Measurements from ENCODE around the gene SDK1.
"Not testable (repeated sequence)": the region's sequence is repeated elsewhere in the genome, so short reads cannot be mapped to it uniquely, and the experiment has no call there.

The SDK1 gene

GRCh38 chr7:3544202-3544601 is 243.2 kb downstream of the SDK1 start:
- DNase-seq, result no peak

DNA sequence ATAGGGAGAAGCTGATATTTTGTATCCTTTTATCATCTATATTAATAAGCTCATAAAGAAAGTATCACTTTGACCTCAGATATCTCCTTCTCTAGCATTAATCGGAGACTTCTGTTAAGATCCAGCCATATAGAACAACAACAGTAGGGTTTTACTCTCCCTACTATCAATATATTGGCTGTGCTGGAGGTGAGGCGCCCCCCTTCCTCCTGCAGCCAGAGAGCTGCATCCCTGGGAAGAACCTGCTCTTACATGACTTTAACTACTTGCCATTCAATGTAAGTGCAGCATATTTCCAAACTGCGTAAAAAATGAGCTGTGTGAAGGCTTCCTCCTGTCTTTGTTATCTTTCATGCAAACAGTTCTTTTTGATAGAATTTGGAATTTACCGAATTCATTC is 247.8 kb downstream of the SDK1 start:
- DNase-seq, result no peak

DNA sequence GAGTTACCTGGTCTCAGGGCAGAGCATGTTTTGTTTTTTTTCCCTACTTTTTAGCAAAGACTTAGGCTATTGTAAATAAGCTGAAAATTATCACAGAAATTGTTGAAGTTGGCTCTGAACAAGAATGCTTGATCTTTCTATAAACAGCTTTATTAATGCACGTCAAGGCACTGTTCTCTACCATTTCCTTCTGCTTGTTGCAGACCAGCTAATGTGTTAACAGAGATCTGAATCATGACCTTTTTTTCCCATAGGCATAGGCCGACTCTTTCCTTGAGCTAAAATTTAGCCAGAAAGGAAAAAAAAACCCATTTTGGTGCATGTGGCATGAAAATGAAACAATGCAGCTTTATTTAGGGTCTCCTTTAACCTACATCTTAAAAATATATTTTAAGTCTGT is 248.5 kb downstream of the SDK1 start:
- no peak for DNase-seq

GRCh38 chr7:3551536-3551935 is 250.5 kb downstream of the SDK1 start:
- DNase-seq, result no peak

DNA sequence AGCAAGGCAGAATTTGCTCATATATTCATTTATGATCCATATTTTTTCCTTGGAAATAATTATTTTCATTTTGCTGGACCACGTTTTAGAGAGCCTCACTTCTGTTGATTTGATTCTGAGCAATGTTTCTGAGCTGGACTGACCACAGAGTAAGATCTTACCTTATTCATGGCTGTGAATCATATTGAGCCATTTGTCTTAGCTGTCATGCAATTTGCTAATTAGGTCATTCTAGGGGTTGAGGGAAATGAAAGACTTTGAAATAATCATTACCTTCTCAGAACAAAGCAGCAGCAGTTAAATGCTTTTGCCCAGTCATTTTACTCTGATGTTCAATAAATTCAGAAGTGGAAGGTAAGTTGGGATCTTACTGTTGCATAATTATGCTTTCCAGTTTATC is 251.4 kb downstream of the SDK1 start:
- no peak for DNase-seq

DNA sequence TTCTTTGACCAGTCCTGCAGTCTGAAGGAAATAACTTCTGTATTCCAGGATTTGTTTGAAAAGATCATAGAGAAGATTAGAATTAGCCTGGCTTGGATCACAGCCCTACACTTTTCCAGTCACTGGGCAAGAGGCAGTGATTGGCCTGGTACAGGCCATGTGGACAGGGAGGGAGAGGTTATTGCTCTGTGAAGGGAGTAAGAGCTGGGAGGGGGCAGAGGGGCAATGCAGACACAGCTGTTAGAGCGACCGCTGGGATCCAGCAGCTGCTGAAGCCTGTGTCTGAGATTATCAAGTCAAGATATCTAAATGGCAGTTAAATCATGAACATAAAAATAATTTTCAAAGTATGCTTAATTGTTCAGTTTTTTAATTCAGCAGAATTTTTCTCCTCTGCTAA is 257.3 kb downstream of the SDK1 start:
- DNase-seq, result no peak

GRCh38 chr7:3559278-3559677 is 258.2 kb downstream of the SDK1 start:
- no peak for DNase-seq

GRCh38 chr7:3560495-3560894 is 259.4 kb downstream of the SDK1 start:
- no peak for DNase-seq

DNA sequence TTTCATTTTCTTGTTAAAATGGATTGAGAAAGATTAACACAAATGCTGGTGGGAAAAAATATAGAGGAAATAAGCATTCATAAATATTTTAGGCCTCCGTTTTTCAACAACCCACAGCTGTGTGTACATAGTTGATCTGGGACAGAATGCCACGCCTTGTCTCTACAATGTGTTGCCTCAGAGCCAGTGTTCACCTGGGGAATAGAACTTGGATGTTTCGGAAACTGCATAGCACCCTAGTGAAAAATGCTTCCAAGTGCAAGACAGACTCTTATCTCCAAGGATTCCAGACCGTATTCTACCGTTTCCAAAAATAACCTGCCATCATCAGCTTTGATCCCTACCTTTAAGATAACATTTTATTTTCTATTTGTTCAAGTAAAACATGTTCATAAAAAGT is 260.9 kb downstream of the SDK1 start:
- no peak for DNase-seq

DNA sequence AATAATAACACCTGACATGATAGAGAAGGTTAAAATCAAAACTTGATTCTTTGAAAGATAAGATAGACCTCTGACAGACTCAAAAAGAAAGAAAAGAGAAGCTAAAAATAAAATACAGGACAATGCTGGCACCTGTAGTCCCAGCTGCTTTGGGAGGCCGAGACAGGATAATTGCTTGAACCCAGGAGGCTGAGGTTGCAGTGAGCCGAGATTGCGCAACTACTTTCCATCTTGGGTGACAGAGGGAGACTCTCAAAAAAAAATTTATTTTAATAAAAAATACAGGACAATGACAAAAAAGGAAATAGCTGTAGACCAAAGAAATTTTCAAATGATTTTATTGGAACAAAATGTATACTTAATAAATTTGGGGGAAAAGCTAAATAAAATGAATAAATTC is 263.2 kb downstream of the SDK1 start:
- DNase-seq, result no peak

- DNase-seq, result no peak
These were observed 267.5 kb downstream of the SDK1 start for GRCh38 chr7:3568516-3568915.

GRCh38 chr7:3569643-3570042 is 268.6 kb downstream of the SDK1 start:
- DNase-seq, result no peak

GRCh38 chr7:3573151-3573550 is 272.1 kb downstream of the SDK1 start:
- DNase-seq, result no peak

- DNase-seq, result no peak
These were observed 273.3 kb downstream of the SDK1 start for GRCh38 chr7:3574386-3574785.

DNA sequence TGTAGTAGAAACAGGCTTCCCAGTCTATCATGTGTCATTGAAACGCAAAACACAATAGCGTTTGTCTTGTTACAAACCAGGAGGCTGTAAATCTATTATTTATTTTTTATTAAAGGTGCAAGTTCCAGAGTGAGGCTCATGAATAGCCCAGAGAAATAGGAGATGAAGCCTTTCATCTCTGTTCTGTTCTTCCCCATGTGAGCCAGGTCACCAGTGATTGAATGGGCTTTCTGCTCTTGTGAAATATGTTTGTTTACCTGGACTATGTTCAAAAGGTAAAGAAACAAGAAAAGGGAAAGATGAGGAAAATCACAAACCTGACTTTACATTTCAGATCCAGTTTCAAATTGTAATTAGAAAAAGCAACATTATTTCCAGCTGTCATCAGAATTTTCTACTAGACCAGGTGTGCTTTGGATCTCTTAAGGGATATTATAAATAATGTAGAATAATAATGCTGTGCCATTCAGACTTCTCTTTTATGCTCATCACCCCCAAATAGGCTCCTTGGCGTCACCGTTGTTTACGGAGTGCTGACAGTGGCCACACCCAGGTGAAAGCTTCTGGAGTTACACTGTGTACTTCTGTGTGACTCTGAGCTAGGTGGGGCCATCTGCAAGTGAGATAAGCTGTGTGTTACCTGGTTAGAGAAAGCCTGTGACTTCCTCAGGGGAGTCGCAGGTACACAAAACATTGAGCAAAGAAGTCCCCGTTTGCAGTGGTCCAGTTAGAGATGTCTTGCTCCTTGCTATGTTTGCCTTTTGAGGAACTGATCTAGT is 274.9 kb downstream of the SDK1 start:
- no peak for DNase-seq

DNA sequence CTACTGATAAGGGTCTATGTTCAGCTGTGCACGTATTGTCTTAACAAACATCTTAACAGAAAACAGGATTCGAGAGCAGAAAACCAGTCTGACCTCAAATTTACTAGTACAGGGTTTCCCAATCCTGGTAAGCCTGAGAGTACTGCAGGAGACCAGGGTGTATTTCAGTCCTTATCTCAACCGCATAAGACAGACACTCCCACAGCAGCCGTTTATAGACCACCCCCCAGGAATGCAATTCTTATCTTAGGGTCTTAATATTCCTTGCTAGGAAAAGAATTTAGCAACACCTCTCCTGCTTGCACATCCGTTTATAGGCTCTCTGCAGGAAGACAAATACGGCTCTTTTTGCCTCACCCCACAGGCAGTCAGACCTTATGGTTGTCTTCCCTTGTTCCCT is 277.3 kb downstream of the SDK1 start:
- DNase-seq, result no peak

DNA sequence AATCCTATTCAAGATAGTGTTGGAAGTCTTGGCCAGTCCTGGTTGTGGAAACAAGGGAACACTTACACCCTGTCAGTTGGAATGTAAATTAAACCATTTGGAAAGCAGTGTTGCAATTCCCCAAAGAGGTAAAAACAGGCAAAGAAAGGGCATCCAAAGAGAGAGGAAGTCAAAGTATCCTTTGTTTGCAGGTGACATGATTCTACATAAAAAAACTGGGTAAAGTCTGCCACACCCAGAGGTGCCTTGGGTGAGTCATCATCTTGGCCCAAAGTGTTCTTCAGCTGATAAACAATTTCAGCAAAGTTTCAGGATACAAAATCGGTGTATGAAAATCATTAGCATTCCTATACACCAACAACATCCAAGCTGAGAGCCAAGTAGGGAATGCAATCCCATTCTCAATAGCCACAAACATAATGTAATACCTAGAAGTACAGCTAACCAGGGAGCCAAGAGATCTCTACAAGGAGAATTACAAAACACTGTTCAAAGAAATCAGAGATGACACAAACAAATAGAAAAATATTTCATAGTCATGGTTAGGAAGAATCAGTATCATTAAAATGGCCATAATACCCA is 278.7 kb downstream of the SDK1 start:
- DNase-seq, result no peak

DNA sequence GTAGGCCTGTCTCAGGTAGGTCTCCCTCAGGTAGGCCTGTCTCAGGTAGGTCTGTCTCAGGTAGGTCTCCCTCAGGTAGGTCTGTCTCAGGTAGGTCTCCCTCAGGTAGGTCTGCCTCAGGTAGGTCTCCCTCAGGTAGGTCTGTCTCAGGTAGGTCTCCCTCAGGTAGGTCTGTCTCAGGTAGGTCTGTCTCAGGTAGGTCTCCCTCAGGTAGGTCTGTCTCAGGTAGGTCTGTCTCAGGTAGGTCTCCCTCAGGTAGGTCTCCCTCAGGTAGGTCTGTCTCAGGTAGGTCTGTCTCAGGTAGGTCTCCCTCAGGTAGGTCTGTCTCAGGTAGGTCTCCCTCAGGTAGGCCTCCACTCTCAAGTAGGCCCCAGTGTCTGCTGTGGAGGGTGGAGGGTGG is 281.1 kb downstream of the SDK1 start:
- DNase-seq, result not testable (repeated sequence)

GRCh38 chr7:3585826-3586225 is 284.8 kb downstream of the SDK1 start:
- DNase-seq, result no peak

- no peak for DNase-seq
These were observed 287.3 kb downstream of the SDK1 start for GRCh38 chr7:3588341-3588740.

DNA sequence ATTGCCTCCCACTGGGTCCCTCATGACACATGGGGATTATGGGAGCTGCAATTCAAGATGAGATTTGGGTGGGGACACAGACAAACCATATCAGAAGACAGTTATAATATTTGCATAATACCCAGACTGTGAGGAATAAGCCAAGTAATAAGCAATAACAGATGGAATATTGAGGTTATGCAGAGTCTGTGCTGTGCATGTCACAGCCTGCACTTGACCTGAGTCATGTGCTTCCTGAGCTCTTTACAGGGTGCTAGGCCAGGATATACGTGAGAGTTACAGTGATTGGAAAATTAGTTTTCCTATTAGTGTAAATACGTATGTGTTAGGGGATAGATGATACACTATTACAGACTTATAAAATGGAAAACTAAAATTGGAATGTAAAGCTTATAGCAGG is 288.7 kb downstream of the SDK1 start:
- DNase-seq, result no peak

DNA sequence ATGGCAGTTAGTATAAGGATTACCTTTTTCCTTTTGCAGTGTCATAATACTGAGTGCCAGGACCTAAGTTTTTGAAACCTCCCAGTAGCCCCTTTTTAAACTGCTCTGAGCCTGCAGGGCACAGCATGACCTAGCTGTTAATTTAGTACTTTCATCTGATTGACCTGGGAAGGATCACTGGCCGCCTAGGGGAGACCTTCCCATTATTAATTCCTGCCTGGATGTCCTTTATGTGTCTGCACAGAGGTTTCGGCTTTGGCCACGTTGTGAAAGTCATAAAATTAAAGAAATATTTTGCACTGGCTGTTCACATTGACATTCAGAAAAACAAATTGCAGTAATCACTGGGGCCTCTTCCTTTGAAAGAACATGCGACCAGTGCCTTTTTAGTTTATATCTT is 290.2 kb downstream of the SDK1 start:
- DNase-seq, result no peak

GRCh38 chr7:3591944-3592343 is 290.9 kb downstream of the SDK1 start:
- no peak for DNase-seq

GRCh38 chr7:3592401-3593134 is 291.5 kb downstream of the SDK1 start:
- DNase-seq, result no peak
